Epithelial cell of proximal tubule (primary cell): ENCODE data around the gene TTC28. TPM values are rescaled to one million over a fixed set of nuclear protein-coding genes. Genes with fewer than 3 reads are reported as not detected.

Source experiments
- DNase-seq: peaks from one replicate; pipeline ENCODE4 v3.0.0-alpha.2; 2011; ENCODE audit warnings: low read depth
- H3K4me3 ChIP-seq: 2 replicates; pipeline ENCODE4 v1.5.1; 2011; ENCODE audit warnings: low read depth, mild to moderate bottlenecking, low read length
- total RNA-seq: library from RNA; depleted of rRNA; stranded (reverse); fragments of >200 nt; gene quantifications from 2 replicates; pipeline ENCODE4 v1.2.3, GENCODE V29; 2015
- TF ChIP-seq, protein P1 (sequence below): conservative IDR thresholded peaks from 2 replicates; pipeline ENCODE4 v1.5.1; 2012; ENCODE audit warnings: low read depth, mild to moderate bottlenecking, low read length

The TTC28 gene
- total RNA-seq, 1 donor from 2014 or later, result 3.7 TPM

DNA sequence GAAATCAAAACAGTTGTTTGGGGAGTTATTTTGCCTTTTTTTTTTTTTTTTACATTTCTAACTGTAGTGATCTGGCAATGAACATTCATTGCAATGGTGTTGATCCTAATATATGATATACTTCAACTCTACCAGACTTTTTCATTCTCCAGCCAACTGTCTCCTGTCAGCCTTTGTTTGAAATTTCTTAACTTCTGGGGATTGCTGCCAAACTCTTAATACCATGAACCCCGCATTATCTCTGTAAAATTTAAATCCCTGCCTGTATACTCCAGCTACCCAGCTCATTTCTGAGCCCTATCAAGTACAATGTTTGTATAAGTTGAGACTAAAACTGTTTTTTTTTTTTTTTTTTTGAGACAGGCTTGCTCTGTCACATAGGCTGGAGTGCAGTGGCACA lies 280.7 kb downstream of the TTC28 start:
- DNase-seq, result no peak
- no peak overlapping the region for H3K4me3 ChIP-seq
- TF ChIP-seq, protein P1, sequence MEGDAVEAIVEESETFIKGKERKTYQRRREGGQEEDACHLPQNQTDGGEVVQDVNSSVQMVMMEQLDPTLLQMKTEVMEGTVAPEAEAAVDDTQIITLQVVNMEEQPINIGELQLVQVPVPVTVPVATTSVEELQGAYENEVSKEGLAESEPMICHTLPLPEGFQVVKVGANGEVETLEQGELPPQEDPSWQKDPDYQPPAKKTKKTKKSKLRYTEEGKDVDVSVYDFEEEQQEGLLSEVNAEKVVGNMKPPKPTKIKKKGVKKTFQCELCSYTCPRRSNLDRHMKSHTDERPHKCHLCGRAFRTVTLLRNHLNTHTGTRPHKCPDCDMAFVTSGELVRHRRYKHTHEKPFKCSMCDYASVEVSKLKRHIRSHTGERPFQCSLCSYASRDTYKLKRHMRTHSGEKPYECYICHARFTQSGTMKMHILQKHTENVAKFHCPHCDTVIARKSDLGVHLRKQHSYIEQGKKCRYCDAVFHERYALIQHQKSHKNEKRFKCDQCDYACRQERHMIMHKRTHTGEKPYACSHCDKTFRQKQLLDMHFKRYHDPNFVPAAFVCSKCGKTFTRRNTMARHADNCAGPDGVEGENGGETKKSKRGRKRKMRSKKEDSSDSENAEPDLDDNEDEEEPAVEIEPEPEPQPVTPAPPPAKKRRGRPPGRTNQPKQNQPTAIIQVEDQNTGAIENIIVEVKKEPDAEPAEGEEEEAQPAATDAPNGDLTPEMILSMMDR, result no peak

DNA sequence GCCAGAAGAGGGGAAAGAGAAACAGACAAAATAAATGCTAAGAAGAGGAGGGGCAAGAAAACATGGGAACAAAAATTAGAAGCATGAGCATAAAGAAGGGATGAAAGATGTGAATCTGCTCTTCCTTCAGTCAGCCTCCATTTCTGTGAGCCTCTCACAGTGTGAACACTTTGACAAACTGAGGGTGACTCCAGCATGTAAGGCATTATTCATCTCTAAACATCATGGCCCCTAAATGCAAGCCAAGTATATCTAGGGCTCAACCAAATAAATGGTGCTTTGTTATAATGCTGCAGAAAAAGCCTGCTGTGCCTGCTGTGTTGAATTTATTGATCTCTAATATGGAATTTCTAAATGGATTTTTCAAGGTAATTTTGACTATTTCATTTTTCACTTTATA lies 281.3 kb downstream of the TTC28 start:
- TF ChIP-seq, protein P1, result no peak
- H3K4me3 ChIP-seq, result no peak overlapping the region
- DNase-seq, result no peak

DNA sequence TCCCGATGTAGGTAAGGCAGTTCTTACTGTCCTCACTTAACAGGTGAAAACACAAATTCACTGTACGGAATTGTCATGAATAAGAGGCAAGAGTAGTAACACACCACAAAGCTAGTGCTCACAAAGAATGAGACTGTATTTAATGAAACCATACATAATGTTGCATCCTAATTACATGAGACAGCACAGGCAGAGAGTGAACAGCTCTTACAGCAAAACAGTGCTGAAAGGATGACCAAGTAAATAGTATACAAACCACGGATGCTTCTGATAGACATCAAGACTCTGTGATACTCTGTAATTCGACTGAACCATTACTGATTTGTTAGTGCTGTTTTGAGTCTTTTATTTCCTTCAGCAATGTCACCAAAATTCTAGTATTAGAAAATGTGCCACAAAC lies 282.3 kb downstream of the TTC28 start:
- DNase-seq, result no peak
- H3K4me3 ChIP-seq, result no peak overlapping the region
- TF ChIP-seq, protein P1, result no peak

GRCh38 chr22:28395920-28396753 lies 283.5 kb downstream of the TTC28 start:
- H3K4me3 ChIP-seq, result no peak overlapping the region
- TF ChIP-seq, protein P1, result no peak
- DNase-seq, result peak; percentile 20

GRCh38 chr22:28395520-28395919 lies 284.1 kb downstream of the TTC28 start:
- no peak for DNase-seq
- TF ChIP-seq, protein P1, result no peak
- H3K4me3 ChIP-seq, result no peak overlapping the region

DNA sequence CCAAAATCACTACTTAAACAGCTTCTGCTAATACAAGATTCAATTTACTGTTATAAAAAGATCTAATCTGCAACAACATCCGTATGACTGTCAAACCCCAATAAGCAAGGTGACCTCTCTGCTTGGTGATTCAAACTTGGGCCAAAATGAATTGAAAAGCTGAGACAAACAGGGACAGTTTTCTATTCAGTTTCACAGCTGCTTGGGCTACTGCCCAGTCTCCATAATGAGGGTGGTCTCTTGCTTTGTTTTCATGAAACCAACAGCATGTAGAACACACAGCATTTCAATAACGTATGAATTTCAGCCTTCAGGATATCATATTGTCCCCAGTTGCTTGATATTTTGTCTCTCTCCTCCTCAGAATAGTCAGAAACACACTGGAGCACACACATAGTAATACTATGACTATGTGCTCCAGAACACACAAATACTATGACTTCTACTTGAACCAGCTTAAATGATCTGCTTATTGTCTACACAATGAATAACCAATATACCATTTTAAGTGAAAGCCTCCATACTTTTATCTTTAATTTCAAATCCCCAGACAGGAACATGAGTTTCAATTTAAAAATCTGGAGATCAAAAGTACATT lies 285.0 kb downstream of the TTC28 start:
- H3K4me3 ChIP-seq, result no peak overlapping the region
- DNase-seq, result no peak
- TF ChIP-seq, protein P1, result no peak
